SK-N-SH (cell line): Measurements from ENCODE around the gene CNTN2. TPM values are rescaled to one million over a fixed set of nuclear protein-coding genes. Genes with fewer than 3 reads are reported as not detected.
A peak's percentile ranks its signal among the peaks of the same experiment; 100 is the strongest.

Source experiments
- CTCF ChIA-PET: fragments of 300-600, 350-600 bp; formaldehyde crosslinking; extraction: SDS; loops from one replicate; lab custom pipeline; 2021; lab: Yijun Ruan, JAX
- POLR2A ChIA-PET: fragments of 350-600 bp; sonication (Branson Sonifier 250); formaldehyde crosslinking; extraction: SDS; loops from one replicate; lab custom pipeline; 2020; ENCODE audit warnings: antibody characterized with exemption, inconsistent platforms; lab: Yijun Ruan, JAX
- DNase-seq: peaks from one replicate; pipeline ENCODE4 v3.0.0; 2012
- H2AFZ ChIP-seq: fragments of 200-600 bp; sonication (generic); 2 replicates; pipeline ENCODE4 v1.8.1; 2016; ENCODE audit warnings: antibody characterized with exemption, mild to moderate bottlenecking, low read depth
- H3F3A ChIP-seq: fragments of 200-600 bp; sonication (generic); replicated peaks from 2 replicates; pipeline ENCODE3; 2016; ENCODE audit warnings: antibody characterized with exemption, mild to moderate bottlenecking; ENCODE audit not compliant: insufficient read depth
- H3K27ac ChIP-seq, 2 experiments: fragments of 200-500 bp in 1 of 2; fragments of 200-600 bp in 1 of 2; sonication (Bioruptor generic) in 1 of 2; sonication (generic), shearing (Covaris generic) in 1 of 2; 2 replicates each; pipeline versions ENCODE4 v1.5.1 to v1.6.1; 2014 to 2016; ENCODE audit warnings: low read depth in 2 of 2, inconsistent platforms in 1 of 2, low read length in 1 of 2, mild to moderate bottlenecking in 1 of 2, mixed read lengths in 1 of 2
- H3K27me3 ChIP-seq: fragments of 200-600 bp; sonication (generic), shearing (Covaris generic); 2 replicates; pipeline ENCODE4 v1.6.1; 2016; ENCODE audit warnings: mixed run types; ENCODE audit not compliant: insufficient read depth
- H3K36me3 ChIP-seq, 2 experiments: fragments of 200-500 bp in 1 of 2; fragments of 200-600 bp in 1 of 2; sonication (Bioruptor generic) in 1 of 2; sonication (generic) in 1 of 2; replicated peaks in 1 of 2; 2 replicates each; pipeline versions ENCODE3 to v1.5.1; 2014 to 2016; ENCODE audit warnings: low read length in 1 of 2, mild to moderate bottlenecking in 1 of 2; ENCODE audit not compliant: insufficient read depth in 2 of 2, control insufficient read depth in 1 of 2
- H3K4me1 ChIP-seq, 2 experiments: fragments of 200-500 bp in 1 of 2; fragments of 200-600 bp in 1 of 2; sonication (Bioruptor generic) in 1 of 2; sonication (generic), shearing (Covaris generic) in 1 of 2; 2 replicates each; pipeline versions ENCODE4 v1.5.1 to v1.6.1; 2014 to 2016; ENCODE audit warnings: low read depth in 1 of 2, low read length in 1 of 2, mixed run types in 1 of 2; ENCODE audit not compliant: insufficient read depth in 2 of 2, control insufficient read depth in 1 of 2
- H3K4me2 ChIP-seq: fragments of 200-600 bp; sonication (generic), shearing (Covaris generic); 2 replicates; pipeline ENCODE4 v1.6.1; 2017; ENCODE audit warnings: mixed run types
- H3K4me3 ChIP-seq, 2 experiments: fragments of 200-500 bp in 1 of 2; fragments of 200-600 bp in 1 of 2; sonication (Bioruptor generic) in 1 of 2; sonication (generic), shearing (Covaris generic) in 1 of 2; 2 replicates each; pipeline versions ENCODE4 v1.5.1 to v1.8.1; 2014 to 2016; ENCODE audit warnings: low read depth in 2 of 2, inconsistent platforms in 1 of 2, low read length in 1 of 2, mild to moderate bottlenecking in 1 of 2, mixed read lengths in 1 of 2, moderate library complexity in 1 of 2
- H3K79me2 ChIP-seq: fragments of 200-600 bp; sonication (generic); 2 replicates; pipeline ENCODE4 v1.8.1; 2017; ENCODE audit warnings: mild to moderate bottlenecking; ENCODE audit not compliant: insufficient read depth
- H3K9ac ChIP-seq: fragments of 200-600 bp; sonication (generic); 2 replicates; pipeline ENCODE4 v1.6.1; 2017; ENCODE audit warnings: mixed run types
- H3K9me2 ChIP-seq: fragments of 200-600 bp; sonication (generic); 2 replicates; pipeline ENCODE4 v1.6.1; 2017; ENCODE audit warnings: mixed run types
- H3K9me3 ChIP-seq: fragments of 200-600 bp; sonication (generic); 2 replicates; pipeline ENCODE4 v1.6.1; 2017; ENCODE audit warnings: mixed run types, mild to moderate bottlenecking, moderate library complexity
- H4K20me1 ChIP-seq: fragments of 200-600 bp; sonication (generic); 2 replicates; pipeline ENCODE4 v1.6.1; 2017; ENCODE audit warnings: mild to moderate bottlenecking, mixed run types; ENCODE audit not compliant: insufficient read depth
- CTCF ChIP-seq: fragments of 200-600 bp; sonication (generic); IDR thresholded peaks from 2 replicates; pipeline ENCODE4 v1.6.1; 2017; ENCODE audit warnings: antibody characterized with exemption, mild to moderate bottlenecking, moderate library complexity
- ELF1 ChIP-seq: IDR thresholded peaks from 2 replicates; pipeline ENCODE4 v1.4.0; 2012
- FOSL2 ChIP-seq: IDR thresholded peaks from 2 replicates; pipeline ENCODE4 v1.4.0; 2012; ENCODE audit warnings: low read depth, mild to moderate bottlenecking, moderate library complexity, borderline replicate concordance
- IRF3 ChIP-seq: fragments of 150-350 bp; IDR thresholded peaks from 2 replicates; pipeline ENCODE4 v1.6.1; 2016; ENCODE audit warnings: mild to moderate bottlenecking, low read depth, low read length
- JUND ChIP-seq: IDR thresholded peaks from 2 replicates; pipeline ENCODE4 v1.4.0; 2012
- MEF2A ChIP-seq: IDR thresholded peaks from 2 replicates; pipeline ENCODE4 v1.4.0; 2012; ENCODE audit warnings: low read depth, borderline replicate concordance
- MXI1 ChIP-seq: IDR thresholded peaks from 2 replicates; pipeline ENCODE4 v1.6.1; 2012; ENCODE audit warnings: mild to moderate bottlenecking, low read depth, low read length, improper control_type of control experiment
- RAD21 ChIP-seq: IDR thresholded peaks from 2 replicates; pipeline ENCODE4 v1.6.1; 2012; ENCODE audit warnings: mild to moderate bottlenecking, low read length
- RCOR1 ChIP-seq: fragments of 150-350 bp; IDR thresholded peaks from 2 replicates; pipeline ENCODE4 v1.6.1; 2017; ENCODE audit warnings: antibody characterized with exemption, low read length
- RXRA ChIP-seq: IDR thresholded peaks from 2 replicates; pipeline ENCODE4 v1.4.0; 2012; ENCODE audit warnings: low read depth, mild to moderate bottlenecking, borderline replicate concordance
- SIN3A ChIP-seq: IDR thresholded peaks from 2 replicates; pipeline ENCODE4 v1.6.1; 2012; ENCODE audit warnings: low read depth, mild to moderate bottlenecking, low read length, moderate library complexity, borderline replicate concordance
- SMC3 ChIP-seq: IDR thresholded peaks from 2 replicates; pipeline ENCODE4 v1.6.1; 2012; ENCODE audit warnings: low read depth, low read length, improper control_type of control experiment
- TAF1 ChIP-seq: IDR thresholded peaks from 2 replicates; pipeline ENCODE4 v1.6.1; 2012; ENCODE audit warnings: low read depth, mild to moderate bottlenecking, low read length, moderate library complexity, borderline replicate concordance
- TCF12 ChIP-seq: IDR thresholded peaks from 2 replicates; pipeline ENCODE4 v1.4.0; 2012
- YY1 ChIP-seq: IDR thresholded peaks from 2 replicates; pipeline ENCODE4 v1.4.0; 2012; ENCODE audit warnings: low read depth, mild to moderate bottlenecking
- WGBS: methylation state at CpG from one replicate; pipeline ENCODE4 v1.1.6; 2017; ENCODE audit warnings: low lambda C conversion rate; 5-methylcytosine and 5-hydroxymethylcytosine counted together
- polyA plus RNA-seq, 3 experiments: library from polyadenylated mRNA; depleted of rRNA; stranded (reverse); fragments of >200 nt; gene quantifications; 2 replicates each; pipeline ENCODE4 v1.2.3, GENCODE V29; 2012
- TF ChIP-seq, protein P1 (sequence below): IDR thresholded peaks from 2 replicates; pipeline ENCODE4 v1.4.0; 2012; ENCODE audit warnings: low read depth

The CNTN2 gene
- polyA plus RNA-seq, 1 of the 3 experiments (the other 2 are of a cell fraction): 0.02 TPM

DNA sequence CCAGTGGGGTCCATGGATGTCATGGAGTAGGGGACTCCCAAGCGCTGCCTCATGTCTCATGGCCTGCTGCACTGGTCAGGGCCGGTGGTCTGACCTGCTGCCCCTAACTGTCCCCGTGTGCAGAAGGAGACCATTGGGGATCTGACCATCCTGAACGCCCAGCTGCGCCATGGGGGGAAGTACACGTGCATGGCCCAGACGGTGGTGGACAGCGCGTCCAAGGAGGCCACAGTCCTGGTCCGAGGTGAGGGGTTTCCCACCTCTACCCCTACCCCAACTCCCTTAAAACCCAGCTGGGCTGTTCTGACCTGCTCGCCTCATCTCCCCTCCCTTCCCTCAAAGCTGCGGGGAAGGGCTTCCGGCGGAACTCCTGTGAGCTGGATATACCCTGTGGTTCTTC is 22.7 kb downstream of the CNTN2 start:
- Histone ChIP-seq H2AFZ (no peak overlapping the region), H3K27ac (no peak overlapping the region), H3K27me3 (no peaks in the 10 kb centered on the region), H3K4me2 (no peak overlapping the region), H3K4me1 (peaks cover 0 to 5% of the 10 kb centered on the region in 2 experiments; a peak in 1 of 4 replicates), H3K79me2 (no peaks in the 10 kb centered on the region), H3F3A (no peaks in the 10 kb centered on the region), H3K9me2 (no peaks in the 10 kb centered on the region), H3K4me3 (no peak overlapping the region), H3K9me3 (no peaks in the 10 kb centered on the region), H3K9ac (no peak overlapping the region), H3K36me3 (no peaks in the 10 kb centered on the region), H4K20me1 (no peaks in the 10 kb centered on the region)
- DNase-seq: peak; percentile 12
- ChIA-PET POLR2A (interaction anchor here (0.6 kb wide), 1 partner anchor 81 kb away, joined by 3 read pairs; no protein-coding TSS in a partner anchor), CTCF (interaction anchor here (0.9 to 6.9 kb wide), 8 partner anchors 10 to 258 kb away, joined by 3 to 55 read pairs (median 4); no protein-coding TSS in a partner anchor)
- TF ChIP-seq RAD21: no peak
- 84% methylated on average over 8 of the region's 14 CpGs for WGBS

DNA sequence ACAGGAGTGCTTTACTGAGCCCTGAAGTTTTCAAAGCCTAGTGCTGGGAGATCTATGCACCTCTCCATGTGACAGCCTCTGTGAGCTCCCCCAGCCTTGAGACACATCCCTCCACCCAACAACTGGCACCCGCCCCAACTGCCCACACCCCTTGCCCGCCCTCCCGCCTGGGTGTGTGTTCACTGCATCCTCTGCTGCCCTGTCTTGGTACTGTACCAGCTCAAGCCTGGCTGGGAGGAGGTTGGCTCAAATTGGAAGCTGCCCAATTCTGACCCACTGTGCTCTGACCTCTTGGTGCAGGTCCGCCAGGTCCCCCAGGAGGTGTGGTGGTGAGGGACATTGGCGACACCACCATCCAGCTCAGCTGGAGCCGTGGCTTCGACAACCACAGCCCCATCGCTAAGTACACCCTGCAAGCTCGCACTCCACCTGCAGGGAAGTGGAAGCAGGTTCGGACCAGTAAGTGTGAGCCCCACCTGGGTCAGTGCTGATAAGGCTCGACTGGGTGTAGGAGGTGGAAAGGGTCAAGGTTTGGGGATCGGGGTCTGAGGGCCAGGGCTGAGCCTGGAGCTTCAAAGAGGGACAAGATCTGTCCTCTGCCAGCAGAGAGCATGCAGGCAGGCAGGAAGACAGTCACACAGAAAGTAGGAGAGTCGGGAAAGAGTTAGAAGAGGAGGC is 23.3 kb downstream of the CNTN2 start:
- Histone ChIP-seq H3K9ac (no peak overlapping the region), H3K36me3 (no peaks in the 10 kb centered on the region), H3K4me1 (peaks cover 0 to 5% of the 10 kb centered on the region in 2 experiments; a peak in 1 of 4 replicates), H3F3A (no peaks in the 10 kb centered on the region), H3K9me2 (no peaks in the 10 kb centered on the region), H3K27me3 (no peaks in the 10 kb centered on the region), H3K4me3 (no peak overlapping the region), H3K4me2 (no peak overlapping the region), H4K20me1 (no peaks in the 10 kb centered on the region), H3K9me3 (no peaks in the 10 kb centered on the region), H3K79me2 (no peaks in the 10 kb centered on the region), H3K27ac (no peak overlapping the region), H2AFZ (no peak overlapping the region)
- DNase-seq: peak; percentile 42
- POLR2A ChIA-PET: interaction anchor here (0.6 kb wide), 1 partner anchor 81 kb away, joined by 3 read pairs; no protein-coding TSS in a partner anchor
- 64% methylated on average over 7 of the region's 13 CpGs for WGBS
- CTCF ChIA-PET: interaction anchor here (0.9 to 6.9 kb wide), 8 partner anchors 11 to 259 kb away, joined by 3 to 55 read pairs (median 4); no protein-coding TSS in a partner anchor
- TF ChIP-seq FOSL2: no peak
- no peak for TF ChIP-seq RCOR1
- peak; percentile 26; the same call in 1 of the 2 replicates for TF ChIP-seq CTCF

DNA sequence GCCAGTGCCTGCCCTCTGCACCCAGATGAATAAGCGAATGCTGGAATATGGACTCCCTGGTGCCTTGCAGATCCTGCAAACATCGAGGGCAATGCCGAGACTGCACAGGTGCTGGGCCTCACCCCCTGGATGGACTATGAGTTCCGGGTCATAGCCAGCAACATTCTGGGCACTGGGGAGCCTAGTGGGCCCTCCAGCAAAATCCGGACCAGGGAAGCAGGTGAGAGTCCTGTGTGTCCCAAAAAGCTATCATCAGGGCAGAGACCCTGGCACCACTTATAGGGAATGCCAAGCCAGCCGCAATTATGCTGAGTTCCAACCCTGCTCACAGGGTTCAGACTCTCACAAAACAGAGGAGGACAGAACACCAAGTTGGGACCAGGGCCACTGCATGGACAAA is 24.0 kb downstream of the CNTN2 start:
- Histone ChIP-seq H3K9me3 (no peaks in the 10 kb centered on the region), H3K27ac (no peak overlapping the region), H2AFZ (no peak overlapping the region), H3K9me2 (no peaks in the 10 kb centered on the region), H3K36me3 (no peaks in the 10 kb centered on the region), H3K4me3 (no peak overlapping the region), H3K27me3 (no peaks in the 10 kb centered on the region), H4K20me1 (no peaks in the 10 kb centered on the region), H3K4me1 (no peaks in the 10 kb centered on the region), H3K4me2 (no peak overlapping the region), H3K79me2 (no peaks in the 10 kb centered on the region), H3K9ac (no peak overlapping the region), H3F3A (no peaks in the 10 kb centered on the region)
- 82% methylated on average over 5 of the region's 6 CpGs for WGBS
- CTCF ChIA-PET: interaction anchor here (1.1 to 6.9 kb wide), 4 partner anchors 11 to 92 kb away, joined by 3 to 55 read pairs (median 8); no protein-coding TSS in a partner anchor
- POLR2A ChIA-PET: no interaction called here
- no peak for DNase-seq
- TF ChIP-seq ELF1: no peak
- no peak for TF ChIP-seq TAF1
- no peak for TF ChIP-seq IRF3
- no peak for TF ChIP-seq MXI1
- no peak for TF ChIP-seq JUND
- TF ChIP-seq SMC3: no peak
- no peak for TF ChIP-seq SIN3A
- no peak for TF ChIP-seq TCF12
- no peak for TF ChIP-seq MEF2A
- TF ChIP-seq CTCF: no peak
- TF ChIP-seq RXRA: no peak
- TF ChIP-seq YY1: no peak
- TF ChIP-seq, protein P1, sequence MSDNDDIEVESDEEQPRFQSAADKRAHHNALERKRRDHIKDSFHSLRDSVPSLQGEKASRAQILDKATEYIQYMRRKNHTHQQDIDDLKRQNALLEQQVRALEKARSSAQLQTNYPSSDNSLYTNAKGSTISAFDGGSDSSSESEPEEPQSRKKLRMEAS: no peak
